Tongue (tissue), 2 donors: ENCODE data around the gene PCDHGC4. TPM values are rescaled to one million over a fixed set of nuclear protein-coding genes. Genes with fewer than 3 reads are reported as not detected.

Experiments used
- DNase-seq: peaks from one replicate; pipeline ENCODE4 v3.0.0-alpha.2; 2015
- total RNA-seq: library from RNA; depleted of rRNA; stranded (reverse); fragments of >200 nt; gene quantifications from one replicate; pipeline ENCODE4 v1.2.3, GENCODE V29; 2014

The PCDHGC4 gene
- total RNA-seq, 1 donor from 2014 or later, result 7.9 TPM

DNA sequence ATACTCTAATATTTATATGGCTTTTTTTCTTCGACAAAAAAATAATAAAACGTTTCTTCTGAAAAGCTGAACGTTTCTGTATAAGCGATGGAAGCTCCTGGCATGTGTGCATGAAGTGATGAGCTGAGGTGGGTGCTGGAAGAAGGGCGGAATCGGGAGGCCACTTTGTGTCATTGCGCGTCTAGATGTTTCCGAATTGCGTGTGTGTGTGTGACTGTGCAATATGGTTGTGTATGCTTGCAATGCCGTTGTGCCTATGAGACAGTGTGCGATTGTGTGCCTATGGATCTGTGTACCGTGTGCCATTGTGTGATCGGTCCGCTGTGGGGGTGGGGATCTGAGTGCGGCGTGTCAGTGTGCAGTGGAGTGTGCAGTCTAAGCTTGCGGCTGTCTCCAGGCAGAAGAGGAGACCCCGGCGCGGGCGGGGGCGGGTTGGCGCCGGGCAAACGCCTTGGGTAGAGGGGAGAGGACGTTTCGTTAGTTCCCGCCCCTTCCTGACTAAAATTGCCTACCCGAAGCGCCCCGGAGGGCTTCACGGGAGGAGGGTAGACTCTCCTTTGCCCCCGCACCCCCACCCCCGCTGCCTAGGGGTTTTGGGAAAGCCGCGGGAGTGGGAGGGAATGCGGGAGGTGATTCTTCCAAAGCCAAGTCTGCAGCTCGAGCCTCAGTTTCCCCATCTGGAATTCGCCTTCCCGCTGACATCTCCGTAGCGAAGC lies 28.2 kb downstream of the PCDHGC4 start:
- peak; percentile 76 for DNase-seq

DNA sequence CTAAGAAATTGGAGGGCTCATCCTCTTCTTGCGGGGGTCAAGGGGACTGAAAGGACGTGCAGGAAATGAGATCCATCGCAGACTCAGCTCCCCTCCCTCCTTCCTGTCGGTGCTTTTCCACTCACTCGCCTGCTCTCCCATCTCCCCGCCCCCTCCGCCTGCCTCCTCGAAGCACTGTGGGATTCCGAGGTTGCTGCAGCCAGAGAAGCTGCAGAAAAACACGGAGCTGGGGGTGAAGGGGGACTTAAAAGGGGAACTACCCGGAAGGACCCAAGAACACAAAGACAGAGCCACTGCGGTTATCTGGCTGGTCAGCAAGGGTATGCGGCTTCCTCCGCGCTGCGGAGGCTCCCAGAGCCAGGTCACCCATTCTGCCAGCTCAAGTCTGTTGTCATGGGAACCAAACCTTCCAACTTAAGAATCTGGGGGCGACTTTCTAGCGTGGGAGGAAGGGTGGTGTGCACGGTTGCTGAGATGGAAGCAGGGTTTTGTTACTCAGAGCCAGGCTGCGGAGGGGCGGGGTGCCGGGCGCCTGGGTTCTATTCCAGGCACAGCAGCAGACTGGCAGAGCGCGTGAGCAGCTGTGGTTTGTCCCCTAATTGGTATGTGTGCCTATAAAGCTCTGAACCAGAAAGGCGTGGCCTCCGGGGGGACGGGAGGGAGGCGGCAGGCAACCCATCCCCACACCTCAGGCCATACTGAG lies 28.9 kb downstream of the PCDHGC4 start:
- DNase-seq, result peak; percentile 94

DNA sequence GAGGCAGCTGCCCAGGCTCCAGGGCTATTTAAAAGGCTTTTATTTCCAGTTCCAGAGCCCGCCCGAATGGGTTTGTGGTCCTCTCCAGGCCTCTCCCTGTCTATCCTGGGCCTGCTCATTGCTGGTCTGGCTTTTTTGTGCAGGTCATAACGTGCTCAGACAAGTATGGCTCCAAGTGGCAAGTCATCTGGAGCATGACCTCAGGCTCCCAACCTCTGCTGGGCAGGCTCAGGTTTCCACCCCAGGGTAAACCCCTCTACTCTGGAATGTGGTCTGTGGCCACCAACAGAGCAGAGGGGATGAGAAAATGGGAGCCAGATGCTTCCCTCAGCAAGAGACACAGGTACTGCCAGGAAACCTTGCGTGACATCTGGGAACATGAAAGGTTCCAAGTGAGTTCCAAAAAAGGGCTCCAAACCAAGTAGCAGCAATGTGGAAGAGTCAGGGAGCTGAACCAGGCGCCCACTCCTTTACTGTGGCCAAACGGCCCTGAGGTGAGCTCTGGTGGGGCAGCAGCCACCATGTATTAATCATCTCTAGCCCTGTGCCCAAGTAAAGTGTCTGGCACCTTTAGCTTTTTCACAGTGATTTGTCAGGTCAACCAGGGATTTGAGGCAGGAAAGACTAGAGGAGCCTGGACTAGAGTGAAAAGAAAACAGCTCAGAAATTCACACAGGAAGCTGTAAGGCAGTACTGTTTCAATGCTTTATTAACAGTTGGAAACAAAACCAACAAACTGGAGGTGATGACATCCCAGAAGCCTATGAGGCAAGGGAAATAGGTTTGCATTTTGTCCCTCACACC lies 29.7 kb downstream of the PCDHGC4 start:
- DNase-seq, result no peak

DNA sequence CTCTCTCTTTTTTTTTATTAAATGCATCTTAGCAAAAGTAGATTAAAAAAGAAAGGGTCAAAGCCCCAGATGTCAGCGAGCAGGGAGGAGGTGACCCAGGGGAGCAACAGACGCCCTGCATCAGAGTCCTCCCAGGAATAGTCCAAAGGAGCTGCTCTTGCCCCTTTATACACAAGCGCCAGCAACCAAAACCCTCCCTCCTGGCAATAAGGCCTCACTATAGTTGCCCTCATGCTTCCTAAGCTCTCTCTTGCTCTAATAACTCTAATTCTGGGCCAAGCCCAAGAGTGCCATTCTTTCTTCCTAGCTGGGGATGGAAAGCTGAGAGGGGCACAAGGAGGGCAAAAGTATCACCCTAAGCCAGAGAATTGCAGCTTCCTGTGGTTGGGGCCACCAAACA lies 30.3 kb downstream of the PCDHGC4 start:
- DNase-seq, result peak; percentile 10

DNA sequence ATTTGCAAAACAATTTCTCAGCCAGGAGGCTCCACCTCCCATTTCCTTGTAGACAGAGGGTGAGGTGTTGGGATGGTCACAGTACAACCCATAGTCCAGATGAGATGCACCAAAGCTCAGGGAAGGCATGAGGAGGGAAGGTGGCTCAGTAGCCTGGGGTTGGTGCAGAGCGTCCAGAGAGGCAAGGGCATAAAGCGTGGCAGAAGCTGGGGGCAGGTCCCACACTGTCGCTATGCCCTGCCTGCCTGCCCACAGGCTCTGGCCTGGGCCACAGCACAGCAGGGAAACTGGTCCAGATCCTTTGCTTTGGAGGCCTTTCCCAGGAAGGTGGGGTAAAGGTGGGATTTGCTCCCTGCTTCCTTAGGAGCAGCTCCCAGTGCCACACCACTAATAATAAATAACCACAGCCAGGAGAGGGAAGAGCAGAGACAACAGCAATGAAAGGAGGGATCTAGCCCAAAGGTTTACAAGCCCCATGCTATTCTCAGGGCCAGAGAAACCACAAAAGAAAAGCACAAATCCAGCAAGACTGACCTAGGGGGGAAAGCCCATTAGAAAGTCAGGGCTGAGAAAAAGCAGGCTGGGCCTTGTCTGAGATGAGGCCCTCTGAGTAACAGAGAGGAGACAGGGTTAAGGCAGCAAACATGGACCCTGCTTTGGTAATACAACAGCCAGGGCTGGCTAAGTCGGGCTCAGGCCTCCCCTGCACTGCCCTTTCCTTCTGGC lies 31.3 kb downstream of the PCDHGC4 start:
- DNase-seq, result no peak

DNA sequence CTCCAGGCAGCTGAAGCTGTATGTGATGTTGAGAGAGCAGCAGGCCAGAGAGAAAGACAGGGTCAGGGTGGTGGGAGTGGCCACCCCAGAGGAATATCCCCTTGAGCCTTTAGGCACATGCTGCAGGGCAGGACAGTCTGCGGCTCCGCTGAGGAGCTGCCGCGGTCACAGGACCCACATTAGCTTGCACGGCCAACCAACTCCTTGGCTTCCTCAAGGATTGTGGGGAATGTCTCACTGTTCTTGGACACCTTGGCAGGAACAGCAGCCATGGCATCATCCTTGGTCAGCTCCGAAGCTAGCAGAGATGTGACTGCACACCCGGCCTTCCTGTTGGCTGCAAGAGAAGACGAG lies 31.8 kb downstream of the PCDHGC4 start:
- DNase-seq, result peak; percentile 28

DNA sequence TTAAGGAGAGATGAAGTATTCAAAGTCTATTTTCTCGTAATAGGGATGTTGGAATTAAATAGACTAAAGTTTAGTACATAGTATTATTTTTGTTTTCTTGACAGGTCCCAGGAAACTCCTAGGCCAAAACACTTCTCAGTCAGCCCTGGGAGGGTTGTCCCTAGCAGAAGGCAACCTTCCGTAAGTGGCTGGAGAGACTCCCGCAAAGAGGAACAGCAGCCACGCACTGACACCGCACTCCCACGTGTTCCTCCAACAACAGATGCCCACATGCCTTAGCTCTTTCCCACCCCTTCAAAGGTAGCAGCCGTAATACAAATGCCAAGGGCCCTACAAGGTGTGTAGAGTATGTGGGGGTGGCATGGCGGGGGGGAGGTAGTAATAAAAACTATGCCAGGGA lies 32.5 kb downstream of the PCDHGC4 start:
- DNase-seq, result no peak

DNA sequence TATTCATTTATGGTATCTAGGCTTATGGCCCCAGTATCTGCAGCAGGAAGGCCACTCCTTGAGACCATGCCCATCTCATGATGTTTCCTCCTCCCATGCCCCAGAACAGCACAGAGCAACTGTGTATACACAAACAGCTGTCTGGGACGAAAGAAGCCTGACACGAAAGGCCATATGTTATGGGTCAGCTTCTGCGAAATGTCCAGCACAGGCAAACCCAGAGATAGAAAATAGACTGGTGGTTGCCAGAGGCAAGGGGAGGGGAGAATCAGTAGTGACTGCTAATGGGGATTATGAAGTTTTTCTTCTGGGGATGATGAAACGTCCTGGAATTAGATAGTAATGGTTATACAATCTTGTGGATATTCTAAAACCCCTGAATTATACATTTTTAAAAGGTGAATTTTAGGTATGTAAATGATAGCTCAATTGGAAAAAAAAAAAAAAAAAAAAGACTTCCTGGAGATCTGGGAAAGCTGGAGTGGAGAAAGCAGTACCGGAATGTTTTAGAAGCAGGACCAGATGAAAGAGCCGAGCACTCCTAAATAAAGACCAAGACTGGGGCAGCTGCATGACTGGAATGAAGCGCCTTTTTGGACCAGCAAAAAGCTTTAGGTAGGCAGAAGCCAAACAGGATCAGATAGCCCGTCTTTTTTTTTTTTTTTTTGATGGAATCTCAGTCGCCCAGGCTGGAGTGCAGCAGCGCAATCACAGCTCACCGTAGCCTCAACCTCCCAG lies 33.2 kb downstream of the PCDHGC4 start:
- peak; percentile 80 for DNase-seq

DNA sequence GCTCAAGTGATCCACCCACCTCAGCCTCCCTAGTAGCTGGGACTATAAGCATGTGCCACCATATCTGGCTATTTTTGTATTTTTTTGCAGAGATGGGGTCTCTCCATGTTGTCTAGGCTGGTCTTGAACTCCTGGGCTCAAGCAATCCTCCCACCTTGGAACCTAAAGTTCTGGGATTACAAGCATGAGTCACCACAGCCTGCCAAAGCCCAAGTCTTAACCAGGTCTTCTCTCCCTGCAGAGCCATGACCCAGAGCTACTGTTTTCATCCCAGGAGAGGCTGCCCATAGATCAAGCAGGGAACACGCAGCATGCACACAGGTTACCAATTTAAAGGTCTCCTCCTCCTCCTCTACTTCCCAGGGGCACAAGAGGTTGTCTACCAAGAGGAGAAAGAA lies 33.8 kb downstream of the PCDHGC4 start:
- DNase-seq, result no peak

DNA sequence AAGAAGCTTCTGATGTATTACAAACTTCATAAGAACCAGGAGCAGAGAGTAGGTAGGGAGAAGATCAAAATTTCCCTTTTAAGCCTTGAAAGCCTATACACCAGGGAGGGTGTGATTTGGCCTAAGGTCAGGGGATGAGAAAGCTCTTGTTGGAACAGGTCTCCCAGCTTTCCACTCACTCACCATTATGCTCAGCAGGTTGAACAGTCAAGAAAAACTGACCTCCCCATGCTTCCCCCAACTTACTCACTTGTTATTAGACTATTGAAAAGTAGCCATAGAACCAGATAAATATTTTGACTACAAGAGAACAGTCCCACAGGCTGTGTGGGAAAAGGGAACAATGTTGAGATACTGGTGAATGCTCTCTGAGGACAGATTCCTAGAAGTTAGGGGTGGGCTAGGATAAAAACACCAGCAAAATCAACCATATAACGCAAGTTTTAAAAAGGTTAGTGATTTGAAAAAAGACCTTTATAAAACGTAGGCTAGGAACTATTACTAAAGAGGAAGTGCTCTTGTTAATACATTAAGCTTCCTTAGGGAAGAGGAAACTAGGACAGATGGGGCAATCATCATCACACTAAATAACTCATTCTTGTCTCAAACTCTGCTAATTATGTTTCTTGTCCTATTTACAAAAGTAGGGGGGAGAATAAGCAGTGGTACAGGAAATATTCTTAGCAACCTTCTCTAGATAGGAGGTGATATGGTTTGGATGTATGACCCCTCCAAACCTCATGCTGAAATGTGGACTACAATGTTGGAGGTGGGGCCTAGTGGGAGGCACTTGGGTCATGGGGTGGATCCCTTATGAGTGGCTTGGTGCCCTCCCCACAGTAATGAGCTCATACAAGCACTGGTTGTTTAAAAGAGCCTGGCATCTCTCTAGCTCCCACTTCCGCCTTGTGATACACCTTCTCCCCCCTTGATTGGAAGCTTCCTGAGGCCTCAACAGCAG lies 35.1 kb downstream of the PCDHGC4 start:
- DNase-seq, result no peak

DNA sequence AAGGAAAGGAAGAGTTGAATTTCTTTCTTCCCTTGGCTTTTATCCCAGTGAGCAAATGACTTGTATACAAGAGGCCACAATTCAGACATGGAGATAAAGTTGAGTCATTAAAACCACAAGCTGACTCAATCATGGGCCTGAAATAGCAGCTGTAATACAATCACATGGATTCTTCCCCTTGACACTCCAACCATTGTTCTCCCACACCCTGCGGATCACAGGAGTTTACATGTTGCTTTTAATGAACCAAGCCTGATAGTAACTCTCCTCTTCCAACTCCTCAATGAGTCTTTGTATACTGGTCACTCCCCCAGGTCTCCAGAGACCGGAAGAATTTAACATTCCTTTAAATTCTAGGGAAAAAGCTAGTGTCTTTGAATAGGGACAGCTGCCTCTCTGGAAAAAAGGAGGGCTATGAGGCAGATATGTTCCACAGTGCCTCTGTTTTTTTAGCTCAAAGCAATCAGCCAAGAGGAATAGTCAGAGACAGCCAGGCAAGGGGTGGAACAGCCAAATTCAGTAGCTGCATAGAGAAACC lies 36.5 kb downstream of the PCDHGC4 start:
- DNase-seq, result peak; percentile 95

DNA sequence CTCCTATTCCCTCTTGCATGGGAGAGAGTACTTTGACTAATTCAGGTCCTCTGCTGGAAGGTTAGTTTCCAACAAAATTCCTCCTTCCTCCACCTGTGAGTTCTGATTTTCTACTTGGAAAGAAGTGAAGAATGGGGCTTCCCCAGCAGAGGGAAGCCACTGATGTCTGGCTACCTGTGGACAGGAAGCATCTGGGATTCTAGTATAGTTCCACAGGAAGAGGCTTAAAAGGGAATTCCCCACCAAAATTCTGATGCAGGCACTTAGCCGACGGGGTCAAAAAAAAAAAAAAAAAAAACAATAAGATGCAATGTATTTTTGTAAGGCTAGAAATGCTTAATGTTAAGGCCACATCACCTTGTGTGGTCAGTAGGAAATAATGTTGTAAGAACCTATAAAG lies 37.5 kb downstream of the PCDHGC4 start:
- peak; percentile 13 for DNase-seq

DNA sequence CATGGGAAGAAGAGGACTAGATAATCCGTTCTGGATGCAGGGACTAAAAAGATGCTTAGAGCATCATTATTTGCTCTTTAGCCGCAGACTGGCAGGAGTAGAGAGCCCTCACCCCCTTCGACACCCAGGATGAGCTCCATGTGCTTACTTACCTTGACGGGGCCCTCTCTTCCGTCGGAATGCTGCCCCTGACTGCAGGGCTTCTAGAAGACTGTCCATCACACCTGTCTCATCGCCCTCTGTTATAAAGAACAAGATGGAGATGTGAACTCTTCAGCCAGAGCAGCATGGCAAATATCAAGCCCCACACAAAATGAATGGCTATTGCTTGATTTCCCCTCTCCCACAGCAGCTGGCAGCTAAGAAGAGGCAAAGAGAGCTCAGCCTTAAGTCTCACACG lies 39.2 kb downstream of the PCDHGC4 start:
- DNase-seq, result peak; percentile 10

DNA sequence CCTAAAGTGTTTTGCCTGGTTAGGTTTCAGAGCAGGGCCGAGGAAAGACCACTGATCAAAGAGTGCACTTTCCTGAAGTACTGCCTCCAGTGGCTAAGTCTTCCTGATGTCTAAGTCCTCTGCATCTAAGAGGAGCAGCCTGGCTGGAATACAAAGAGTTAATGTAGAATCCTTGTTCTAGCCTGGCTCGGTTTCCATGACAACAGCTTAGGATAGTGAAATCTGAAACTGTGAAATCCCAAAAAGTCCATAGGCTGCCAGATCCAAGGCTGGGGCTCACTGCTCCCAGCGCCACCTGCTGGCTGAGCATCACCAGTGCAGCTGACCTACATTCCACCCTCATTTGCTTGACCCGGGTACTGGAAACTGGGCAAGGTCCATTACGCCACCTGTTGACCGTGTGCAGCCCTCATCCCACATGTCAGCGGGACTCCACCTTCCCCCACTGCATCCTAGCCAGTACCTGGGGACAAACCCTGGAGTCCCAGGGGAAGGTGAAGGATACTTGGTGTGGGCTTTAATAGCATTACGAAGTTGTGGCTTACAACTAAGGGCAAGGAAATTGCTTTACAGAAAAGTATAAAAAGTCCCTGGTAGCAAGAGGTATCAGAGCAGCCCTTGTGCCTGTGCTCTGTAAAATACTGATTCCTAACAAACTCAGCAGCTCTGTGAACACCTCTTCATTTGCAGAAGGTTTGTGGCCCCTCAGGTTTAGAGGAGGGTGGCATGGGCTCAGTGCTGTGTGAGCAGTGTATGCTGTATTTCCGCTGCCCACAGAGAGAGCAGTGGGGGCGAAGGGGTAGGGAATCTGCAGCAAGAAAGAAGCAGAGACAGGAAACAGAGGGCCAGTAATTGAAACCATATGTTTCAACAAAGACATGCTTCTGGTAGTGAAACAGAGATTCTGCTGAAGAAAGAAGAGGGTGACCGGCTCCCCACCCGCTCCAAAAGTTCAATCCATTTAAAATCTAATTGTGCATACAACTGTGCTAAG lies 40.1 kb downstream of the PCDHGC4 start:
- peak; percentile 99 for DNase-seq

DNA sequence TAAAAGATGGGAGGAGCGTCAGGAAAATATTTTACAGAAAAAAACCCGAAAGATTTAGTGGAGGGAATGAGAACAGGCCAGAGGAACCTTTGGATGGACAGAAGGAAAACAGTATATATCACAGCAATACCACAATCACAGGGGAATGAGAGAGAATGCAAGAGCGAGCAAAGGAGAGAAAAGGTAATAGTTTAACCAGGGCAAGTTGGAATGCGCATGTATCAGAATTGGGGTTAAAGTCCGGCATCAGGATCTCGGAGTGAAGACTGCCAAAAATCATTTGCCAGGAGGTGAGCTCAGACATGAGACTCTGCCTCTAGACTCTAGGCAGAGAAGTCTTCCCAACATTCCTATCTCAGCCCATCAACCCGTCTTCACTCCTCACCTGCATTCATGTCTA lies 40.8 kb downstream of the PCDHGC4 start:
- no peak for DNase-seq

DNA sequence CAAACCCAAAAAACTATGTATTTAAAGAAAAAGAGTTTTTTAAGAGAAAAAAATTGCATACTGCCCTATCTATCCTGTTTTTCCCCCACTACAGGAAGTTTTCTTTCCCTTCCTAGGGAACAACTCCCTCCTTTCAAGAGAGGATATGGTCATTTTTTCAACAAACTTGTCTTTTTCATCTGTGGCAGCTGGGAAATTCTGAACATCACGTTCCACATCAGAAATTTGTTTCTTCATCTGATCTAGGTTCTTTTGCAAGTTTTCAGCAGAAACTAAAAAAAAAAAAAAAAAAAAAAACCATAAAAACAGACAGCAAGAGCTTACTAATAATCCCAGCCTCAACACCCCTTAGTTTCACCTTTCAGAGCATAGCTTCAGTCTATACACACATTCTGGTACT lies 42.6 kb downstream of the PCDHGC4 start:
- DNase-seq, result no peak

DNA sequence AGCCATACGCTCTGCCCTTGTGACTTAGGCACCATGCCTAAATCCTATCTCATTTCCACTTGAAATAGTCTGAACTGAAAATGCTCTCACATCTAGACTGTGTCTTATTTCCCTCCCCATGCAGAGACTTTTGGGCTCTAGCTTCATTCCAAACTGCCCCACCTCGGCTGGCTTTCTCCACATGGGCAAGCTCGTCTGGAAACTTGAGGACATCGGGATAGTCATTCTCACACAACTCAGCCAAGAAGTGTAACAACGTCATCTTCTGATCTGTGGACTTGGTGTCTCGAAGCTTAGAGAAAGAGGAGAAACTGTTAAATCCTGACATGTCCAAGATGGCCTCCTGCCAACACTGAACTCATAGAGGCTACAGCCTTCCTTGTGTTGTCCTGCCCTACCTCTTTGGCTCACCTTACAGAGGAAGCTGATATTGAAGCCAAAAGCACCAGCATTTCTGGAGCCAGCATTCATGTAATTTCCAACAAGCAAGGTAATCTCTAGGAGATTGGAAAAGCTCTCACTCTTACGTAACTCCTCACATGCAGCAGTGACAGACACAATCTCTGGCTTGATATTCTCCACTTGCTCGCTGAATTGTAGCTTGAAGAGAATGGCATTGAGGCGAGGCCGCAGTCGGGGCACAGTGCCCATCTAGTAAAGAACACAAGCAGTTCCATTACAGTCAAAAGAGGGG lies 43.6 kb downstream of the PCDHGC4 start:
- DNase-seq, result peak; percentile 88

DNA sequence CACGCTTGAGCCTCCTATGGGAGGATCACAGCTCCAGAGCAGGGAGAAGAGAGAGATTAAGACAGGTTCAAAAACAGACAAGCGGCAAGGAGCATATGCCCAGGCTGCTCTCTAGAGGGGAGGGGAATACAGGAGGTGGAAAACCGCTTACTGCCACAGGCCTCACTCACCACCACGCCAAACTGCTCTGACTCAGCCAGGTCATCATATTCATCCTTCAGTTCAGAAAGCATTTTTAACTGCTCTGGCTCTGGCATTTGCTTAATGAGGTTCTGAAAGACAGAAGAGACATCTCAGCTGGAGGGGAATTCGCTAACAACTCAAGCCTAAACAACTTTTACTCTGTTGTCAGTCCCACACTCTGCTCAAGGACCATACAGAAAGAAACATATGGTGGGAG lies 44.2 kb downstream of the PCDHGC4 start:
- peak; percentile 75 for DNase-seq
